Heart left ventricle (tissue), 13 donors: ENCODE measurements around the gene CCL20.

ENCODE experiments used
- POLR2A ChIP-seq, 2 donors: fragments of 450-650 bp; IDR thresholded peaks; one replicate each; pipeline ENCODE4 v1.6.1; 2017; ENCODE audit warnings: antibody characterized with exemption in 2 of 2, mild to moderate bottlenecking in 2 of 2, moderate library complexity in 2 of 2
- TF ChIP-seq, protein P1 (sequence below), 12 donors: fragments of 200-600 bp; sonication (generic) in 4 of 12; IDR thresholded peaks; one replicate each; pipeline versions ENCODE4 v1.5.0 to v1.8.0; 2018 to 2022; ENCODE audit warnings: antibody characterized with exemption in 12 of 12, mild to moderate bottlenecking in 5 of 12
- donor health status: ischemic (EF 13 %, LVEDD 7.1; RV severe dilation, severe dysfunction).
- donor health status: DM: no; HTN: yes; CAD: no.
- donor health status: DM: no; HTN: no; CAD: no.
- donor health status: ischemic (EF 25% LVEDD 6.9; RV normal size, moderate dysfunction).
- donor health status: ischemic (EF 25% LVEDD 5.7; RV mildly dilated, moderate dysfunction).
- donor health status: ischemic (EF 35%, LVEDD 5.7; RV mildly dilated, moderate dysfunction).
- donor health status: nonischemic (EF 11% LVEDD 7.7; RV severe dilation, severe dysfunction).
- donor health status: DM: yes; HTN: yes; CAD: no.
- donor health status: PGD.
- donor health status: ischemic (EF 29% LVEDD 5.4; RV normal size, mild dysfunction).
- donor health status: nonischemic (EF 23%, LVEDD 6.1; RV moderate dilation, normal function).

DNA sequence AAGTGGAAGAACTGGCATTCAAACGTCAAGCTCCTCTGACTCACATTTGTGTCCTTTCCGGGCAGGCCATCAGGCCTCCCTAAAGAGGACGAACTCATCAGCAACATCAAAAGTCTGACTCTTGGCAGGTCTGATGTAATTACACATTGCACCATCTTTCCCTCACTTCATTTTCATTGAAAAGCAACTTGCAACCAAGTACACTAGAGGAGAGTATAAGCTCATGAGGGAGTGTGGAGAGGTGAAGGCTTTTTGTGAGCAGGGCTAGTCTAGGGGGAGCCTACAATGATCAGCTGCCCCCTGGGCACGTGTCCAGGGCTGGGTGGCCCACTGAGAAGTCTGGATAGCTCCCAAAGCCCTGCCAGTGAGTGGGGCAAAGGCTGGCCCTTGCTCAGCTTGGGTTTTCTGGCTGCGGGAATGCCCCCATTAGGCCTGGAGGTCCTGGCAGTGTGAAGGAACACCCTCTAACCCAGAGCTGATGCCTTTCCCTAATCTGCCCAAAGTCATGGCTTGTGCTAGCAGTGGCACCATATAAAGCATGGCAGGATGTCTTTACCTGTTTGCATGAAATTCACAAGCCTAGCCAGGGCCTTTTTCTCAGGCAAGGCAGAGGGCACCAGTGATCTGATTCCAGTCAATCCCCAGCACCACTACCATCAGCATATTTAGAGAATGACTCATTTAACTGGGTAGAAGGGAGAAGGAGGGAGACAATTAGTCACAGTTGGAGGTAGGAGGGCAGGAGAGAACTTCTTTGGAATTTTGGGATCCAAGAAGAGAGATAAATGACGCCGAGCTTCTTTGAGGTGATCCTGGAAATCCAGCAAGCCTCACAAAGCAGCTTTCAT lies 49.3 kb downstream of the CCL20 start:
- TF ChIP-seq, protein P1, sequence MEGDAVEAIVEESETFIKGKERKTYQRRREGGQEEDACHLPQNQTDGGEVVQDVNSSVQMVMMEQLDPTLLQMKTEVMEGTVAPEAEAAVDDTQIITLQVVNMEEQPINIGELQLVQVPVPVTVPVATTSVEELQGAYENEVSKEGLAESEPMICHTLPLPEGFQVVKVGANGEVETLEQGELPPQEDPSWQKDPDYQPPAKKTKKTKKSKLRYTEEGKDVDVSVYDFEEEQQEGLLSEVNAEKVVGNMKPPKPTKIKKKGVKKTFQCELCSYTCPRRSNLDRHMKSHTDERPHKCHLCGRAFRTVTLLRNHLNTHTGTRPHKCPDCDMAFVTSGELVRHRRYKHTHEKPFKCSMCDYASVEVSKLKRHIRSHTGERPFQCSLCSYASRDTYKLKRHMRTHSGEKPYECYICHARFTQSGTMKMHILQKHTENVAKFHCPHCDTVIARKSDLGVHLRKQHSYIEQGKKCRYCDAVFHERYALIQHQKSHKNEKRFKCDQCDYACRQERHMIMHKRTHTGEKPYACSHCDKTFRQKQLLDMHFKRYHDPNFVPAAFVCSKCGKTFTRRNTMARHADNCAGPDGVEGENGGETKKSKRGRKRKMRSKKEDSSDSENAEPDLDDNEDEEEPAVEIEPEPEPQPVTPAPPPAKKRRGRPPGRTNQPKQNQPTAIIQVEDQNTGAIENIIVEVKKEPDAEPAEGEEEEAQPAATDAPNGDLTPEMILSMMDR (IDR thresholded peaks at IDR 0.05), result no peak
- TF ChIP-seq POLR2A (IDR thresholded peaks at IDR 0.05), result no peak
